WTC11 (cell line): ENCODE data around the gene ATG2B. TPM values are rescaled to one million over a fixed set of nuclear protein-coding genes. Genes with fewer than 3 reads are reported as not detected.

Experiments used
- ATAC-seq: fragments of 200-7000 bp; cut with Tn5 transposase; 2 replicates; pipeline ENCODE4 v1.10.0; 2021; ENCODE audit warnings: mild to moderate bottlenecking, moderate library complexity
- CTCF ChIA-PET: fragments of 300-600 bp; sonication (Branson Sonifier 250); formaldehyde crosslinking; loops from one replicate; lab custom pipeline; 2021; ENCODE audit warnings: antibody characterized with exemption; lab: Charles Lee
- POLR2A ChIA-PET: fragments of 350-600 bp; sonication (Branson Sonifier 250); formaldehyde crosslinking; loops from one replicate; lab custom pipeline; 2021; ENCODE audit warnings: antibody characterized with exemption; lab: Charles Lee
- DNase-seq: peaks from one replicate; pipeline ENCODE4 v3.0.0; 2021; ENCODE audit warnings: low spot score
- H3K27ac Mint-ChIP-seq: 2 replicates; pipeline ENCODE4 v1.8.0; 2021; ENCODE audit warnings: mixed read lengths
- H3K27me3 Mint-ChIP-seq: 2 replicates; pipeline ENCODE4 v1.8.0; 2021; ENCODE audit warnings: low read depth, mild to moderate bottlenecking, moderate library complexity, mixed read lengths
- H3K36me3 Mint-ChIP-seq: 2 replicates; pipeline ENCODE4 v1.8.0; 2021; ENCODE audit warnings: mixed read lengths
- H3K4me1 Mint-ChIP-seq: 2 replicates; pipeline ENCODE4 v1.8.0; 2022; ENCODE audit warnings: mixed read lengths
- H3K4me3 Mint-ChIP-seq: 2 replicates; pipeline ENCODE4 v1.8.0; 2021; ENCODE audit warnings: mild to moderate bottlenecking, moderate library complexity, mixed read lengths
- H3K9me3 Mint-ChIP-seq: 2 replicates; pipeline ENCODE4 v1.8.0; 2021; ENCODE audit warnings: mixed read lengths
- AR ChIP-seq: fragments of 250-450 bp; sonication (Bioruptor Pico); IDR thresholded peaks from 2 replicates; pipeline ENCODE4 v1.9.0; 2021; ENCODE audit warnings: mild to moderate bottlenecking
- ARID4B ChIP-seq: sonication (generic); formaldehyde crosslinking; IDR thresholded peaks from 2 replicates; pipeline ENCODE4 v1.8.0; 2023; ENCODE audit warnings: missing genetic modification reagents, mild to moderate bottlenecking, borderline replicate concordance
- ATF3 ChIP-seq: sonication (generic); formaldehyde crosslinking; conservative IDR thresholded peaks from 2 replicates; pipeline ENCODE4 v1.8.1; 2022; ENCODE audit warnings: mild to moderate bottlenecking, missing genetic modification reagents
- E2F4 ChIP-seq: sonication (generic); formaldehyde crosslinking; IDR thresholded peaks from 2 replicates; pipeline ENCODE4 v1.8.1; 2022; ENCODE audit warnings: low read depth, mild to moderate bottlenecking, moderate library complexity, missing genetic modification reagents, borderline replicate concordance
- ETV6 ChIP-seq: sonication (generic); formaldehyde crosslinking; IDR thresholded peaks from 2 replicates; pipeline ENCODE4 v1.8.1; 2022; ENCODE audit warnings: mild to moderate bottlenecking, missing genetic modification reagents
- JUN ChIP-seq: sonication (generic); formaldehyde crosslinking; IDR thresholded peaks from 2 replicates; pipeline ENCODE4 v1.8.0; 2023; ENCODE audit warnings: mild to moderate bottlenecking, missing genetic modification reagents
- MAX ChIP-seq: sonication (generic); formaldehyde crosslinking; IDR thresholded peaks from 2 replicates; pipeline ENCODE4 v1.8.0; 2022; ENCODE audit warnings: mild to moderate bottlenecking, missing genetic modification reagents
- PREB ChIP-seq: sonication (generic); formaldehyde crosslinking; IDR thresholded peaks from 2 replicates; pipeline ENCODE4 v1.8.1; 2022; ENCODE audit warnings: mild to moderate bottlenecking, missing genetic modification reagents, moderate library complexity, borderline replicate concordance
- PRRX2 ChIP-seq: fragments of 250-450 bp; sonication (Bioruptor Pico); IDR thresholded peaks from 2 replicates; pipeline ENCODE4 v1.8.0; 2021; ENCODE audit warnings: mild to moderate bottlenecking
- ZBTB21 ChIP-seq: sonication (generic); formaldehyde crosslinking; IDR thresholded peaks from 2 replicates; pipeline ENCODE4 v1.8.1; 2023; ENCODE audit warnings: mild to moderate bottlenecking, missing genetic modification reagents, borderline replicate concordance
- ZBTB43 ChIP-seq: sonication (generic); formaldehyde crosslinking; IDR thresholded peaks from 2 replicates; pipeline ENCODE4 v1.8.1; 2023; ENCODE audit warnings: mild to moderate bottlenecking, missing genetic modification reagents
- ZNF138 ChIP-seq: sonication (generic); formaldehyde crosslinking; conservative IDR thresholded peaks from 2 replicates; pipeline ENCODE4 v1.8.1; 2022; ENCODE audit warnings: mild to moderate bottlenecking, moderate library complexity, missing genetic modification reagents
- ZNF281 ChIP-seq: sonication (generic); formaldehyde crosslinking; IDR thresholded peaks from 2 replicates; pipeline ENCODE4 v1.8.0; 2023; ENCODE audit warnings: mild to moderate bottlenecking, missing genetic modification reagents
- ZNF396 ChIP-seq: fragments of 250-450 bp; sonication (Bioruptor Pico); IDR thresholded peaks from 2 replicates; pipeline ENCODE4 v1.8.0; 2021; ENCODE audit warnings: mild to moderate bottlenecking, moderate library complexity, borderline replicate concordance
- ZNF512 ChIP-seq: sonication (generic); formaldehyde crosslinking; IDR thresholded peaks from 2 replicates; pipeline ENCODE4 v1.8.1; 2022; ENCODE audit warnings: missing genetic modification reagents, borderline replicate concordance
- ZSCAN18 ChIP-seq: fragments of 250-450 bp; sonication (Bioruptor Pico); IDR thresholded peaks from 2 replicates; pipeline ENCODE4 v2.1.2; 2022; ENCODE audit warnings: mild to moderate bottlenecking, moderate library complexity
- total RNA-seq: library from RNA; stranded (reverse); gene quantifications from 3 replicates; pipeline ENCODE4 v1.2.3, GENCODE V29; 2021

ATG2B gene
- total RNA-seq, 1 experiment from 2014 or later = 10.3 TPM

- TF ChIP-seq ZNF281 (CRISPR knock-in tag) = no peak
- TF ChIP-seq ZNF396 (CRISPR knock-in tag) = no peak
- no peak for TF ChIP-seq ZNF138 (CRISPR knock-in tag)
- TF ChIP-seq MAX = no peak
- TF ChIP-seq ZNF512 (CRISPR knock-in tag) = no peak
Observed at GRCh38 chr14:96246539-96246847, 116.6 kb downstream of the ATG2B start (continued).

- Mint-ChIP-seq H3K27ac (no peak overlapping the region), H3K4me3 (no peak overlapping the region), H3K27me3 (no peaks in the 10 kb centered on the region; the same call in 1 of the 2 replicates), H3K36me3 (peaks cover 9% of the 10 kb centered on the region; the same call in 1 of the 2 replicates), H3K4me1 (peaks cover 9% of the 10 kb centered on the region), H3K9me3 (peaks cover 38% of the 10 kb centered on the region)
- no peak for ATAC-seq
- ChIA-PET CTCF (interaction anchor here (1.4 kb wide), 1 partner anchor 146 kb away, joined by 4 read pairs; no protein-coding TSS in a partner anchor), POLR2A (no interaction called here)
- DNase-seq = no peak
- no peak for TF ChIP-seq ARID4B (CRISPR knock-in tag)
- TF ChIP-seq ATF3 = no peak
- TF ChIP-seq E2F4 = no peak
- TF ChIP-seq ETV6 (CRISPR knock-in tag) = no peak
- no peak for TF ChIP-seq ZSCAN18
- no peak for TF ChIP-seq AR
- TF ChIP-seq JUN (CRISPR knock-in tag) = no peak
- TF ChIP-seq ZBTB43 (CRISPR knock-in tag) = no peak
- no peak for TF ChIP-seq PREB (CRISPR knock-in tag)
- TF ChIP-seq ZBTB21 (CRISPR knock-in tag) = no peak
- no peak for TF ChIP-seq PRRX2 (CRISPR knock-in tag)
- TF ChIP-seq ZNF396 (CRISPR knock-in tag) = no peak
Observed at GRCh38 chr14:96245710-96246538, 117.2 kb downstream of the ATG2B start.
